Coronary artery (tissue), 2 donors: ENCODE data around the gene GCGR.
A peak's percentile ranks its signal among the peaks of the same experiment; 100 is the strongest.

Experiments
- DNase-seq: peaks from one replicate; pipeline ENCODE4 v3.0.0-alpha.2; 2017; ENCODE audit warnings: low spot score
- H3K27ac ChIP-seq, 2 donors: fragments of 200-600 bp; sonication (generic); one replicate each; pipeline ENCODE4 v1.5.1; 2016 to 2019
- H3K4me3 ChIP-seq: fragments of 200-600 bp; sonication (generic); 2 replicates; pipeline ENCODE4 v1.5.1; 2016; ENCODE audit warnings: mild to moderate bottlenecking, moderate library complexity
- TF ChIP-seq, protein P1 (sequence below): fragments of 200-600 bp; sonication (generic); IDR thresholded peaks from one replicate; pipeline ENCODE4 v1.5.1; 2019; ENCODE audit warnings: antibody characterized with exemption

Gene GCGR

DNA sequence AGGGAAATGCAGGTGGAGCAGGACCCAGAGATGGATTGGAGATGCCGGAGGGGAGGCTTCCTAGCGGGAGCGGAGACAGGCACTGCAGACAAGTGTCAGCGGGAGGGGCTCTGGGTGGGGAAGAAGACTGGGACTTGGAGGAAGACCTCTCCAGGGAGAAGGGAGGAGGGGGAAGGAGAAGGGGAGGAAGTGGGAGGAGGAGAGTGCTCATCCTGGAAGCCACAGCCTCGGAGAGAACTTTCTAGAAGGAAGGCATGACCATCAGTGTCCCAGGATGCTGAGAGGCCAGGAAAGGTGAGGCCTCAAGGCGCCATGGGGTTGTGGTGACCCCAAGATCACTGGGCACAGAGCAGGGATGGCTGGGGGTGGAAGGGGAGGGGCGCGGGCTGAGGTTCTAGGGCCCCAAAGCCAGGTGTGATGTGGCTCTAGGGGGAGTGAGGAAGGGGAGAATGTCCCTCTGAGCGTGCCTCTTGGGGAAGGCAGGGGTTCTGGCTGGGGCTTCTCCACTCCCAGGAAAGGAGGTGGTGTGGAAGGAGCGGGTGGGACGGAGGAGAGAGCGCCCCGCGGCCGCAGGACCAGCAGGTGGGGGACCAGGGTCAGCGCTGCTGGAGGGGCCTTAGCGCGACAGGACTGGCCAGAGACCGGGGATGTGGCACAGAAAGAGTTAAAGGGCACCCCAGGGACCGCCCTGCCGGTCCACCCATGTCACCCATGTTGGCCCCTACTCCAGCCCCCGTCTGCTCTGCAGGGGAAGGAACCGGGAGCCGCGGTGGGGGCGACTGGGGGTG, 900 bp upstream of the GCGR start:
- TF ChIP-seq, protein P1, sequence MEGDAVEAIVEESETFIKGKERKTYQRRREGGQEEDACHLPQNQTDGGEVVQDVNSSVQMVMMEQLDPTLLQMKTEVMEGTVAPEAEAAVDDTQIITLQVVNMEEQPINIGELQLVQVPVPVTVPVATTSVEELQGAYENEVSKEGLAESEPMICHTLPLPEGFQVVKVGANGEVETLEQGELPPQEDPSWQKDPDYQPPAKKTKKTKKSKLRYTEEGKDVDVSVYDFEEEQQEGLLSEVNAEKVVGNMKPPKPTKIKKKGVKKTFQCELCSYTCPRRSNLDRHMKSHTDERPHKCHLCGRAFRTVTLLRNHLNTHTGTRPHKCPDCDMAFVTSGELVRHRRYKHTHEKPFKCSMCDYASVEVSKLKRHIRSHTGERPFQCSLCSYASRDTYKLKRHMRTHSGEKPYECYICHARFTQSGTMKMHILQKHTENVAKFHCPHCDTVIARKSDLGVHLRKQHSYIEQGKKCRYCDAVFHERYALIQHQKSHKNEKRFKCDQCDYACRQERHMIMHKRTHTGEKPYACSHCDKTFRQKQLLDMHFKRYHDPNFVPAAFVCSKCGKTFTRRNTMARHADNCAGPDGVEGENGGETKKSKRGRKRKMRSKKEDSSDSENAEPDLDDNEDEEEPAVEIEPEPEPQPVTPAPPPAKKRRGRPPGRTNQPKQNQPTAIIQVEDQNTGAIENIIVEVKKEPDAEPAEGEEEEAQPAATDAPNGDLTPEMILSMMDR, result no peak
- no peak for DNase-seq
- Histone ChIP-seq H3K4me3 (no peak overlapping the region), H3K27ac (no peak overlapping the region)

DNA sequence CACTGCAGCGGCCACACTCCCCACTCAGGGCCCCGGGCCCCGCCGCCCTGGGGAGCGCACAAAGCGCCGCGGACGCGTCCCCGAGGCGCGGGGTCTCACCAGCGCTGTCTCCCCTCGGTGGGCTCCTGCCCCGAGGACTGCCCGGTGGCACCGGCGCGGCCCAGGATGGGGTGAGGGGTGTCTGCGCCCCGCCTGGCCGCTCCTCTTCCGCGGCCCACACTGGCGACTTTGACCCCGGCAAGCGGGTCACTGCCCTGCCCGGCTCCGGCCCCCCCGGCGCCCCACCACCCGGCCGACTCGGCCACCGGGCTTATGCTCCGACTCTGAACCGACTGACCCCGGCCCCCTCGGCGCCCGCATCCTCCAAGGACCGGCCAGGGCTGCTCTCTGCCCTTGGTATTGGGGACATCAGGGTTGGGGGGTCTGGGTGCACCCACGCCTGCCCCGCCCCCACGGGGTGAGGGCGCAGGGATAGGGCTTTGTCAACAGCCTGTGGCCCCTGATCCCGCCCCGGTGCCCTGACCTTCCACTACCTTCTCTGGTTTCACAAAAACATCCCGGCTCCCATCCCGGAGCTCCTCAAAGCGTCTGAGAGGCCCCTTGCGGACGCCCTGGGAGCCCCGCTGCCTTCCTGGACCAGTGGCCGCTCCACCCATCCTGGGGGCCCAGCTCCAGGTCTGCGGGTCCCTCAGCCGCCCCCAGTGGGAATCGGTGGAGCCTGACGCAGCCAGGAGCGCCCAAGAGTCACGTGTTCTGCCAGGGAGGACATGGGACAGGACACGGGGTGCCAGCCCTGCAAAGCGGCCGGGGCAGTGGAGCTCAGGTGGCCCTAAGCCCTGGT, 829 bp downstream of the GCGR start:
- TF ChIP-seq, protein P1, result no peak
- Histone ChIP-seq H3K4me3 (peak overlapping the region; percentile 57), H3K27ac (no peak overlapping the region)
- no peak for DNase-seq

DNA sequence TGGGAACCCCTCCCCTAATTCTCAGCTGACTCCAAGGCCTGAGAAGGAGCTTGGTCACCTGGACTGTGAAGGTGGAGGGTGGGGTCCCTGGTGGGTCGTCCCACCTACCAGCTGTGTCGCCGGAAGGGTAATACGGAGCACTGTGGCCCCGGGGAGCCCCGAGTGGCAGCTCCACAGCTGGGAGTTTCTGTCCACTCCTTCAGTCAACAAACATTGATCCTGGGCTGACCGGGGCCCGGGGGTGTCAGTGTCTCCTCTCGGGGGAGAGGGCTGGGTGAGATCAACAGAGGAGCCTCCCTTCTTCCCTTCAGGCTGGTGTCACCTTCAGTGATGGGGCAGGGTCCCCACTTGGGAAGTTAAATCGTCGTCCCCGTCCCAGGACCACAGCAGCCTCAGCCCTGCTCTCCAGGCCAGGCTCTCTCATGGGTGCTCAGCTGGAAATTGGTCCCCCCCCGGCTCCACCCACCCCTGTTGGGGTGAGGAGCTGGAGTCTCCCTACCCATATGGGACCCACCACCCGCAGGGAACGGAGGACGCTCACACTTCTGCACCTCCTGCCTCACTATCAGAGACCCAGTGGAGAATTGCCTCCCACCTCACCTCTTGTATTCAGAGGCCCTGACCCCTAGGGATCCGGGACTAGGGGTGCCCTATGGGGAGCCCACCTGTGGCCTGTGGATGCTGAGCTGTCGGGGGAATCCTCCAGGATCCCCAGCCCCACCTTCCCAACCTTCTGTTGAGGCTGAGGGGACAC, 1.9 kb downstream of the GCGR start:
- TF ChIP-seq, protein P1, result no peak
- no peak for DNase-seq
- Histone ChIP-seq H3K4me3 (no peak overlapping the region), H3K27ac (no peak overlapping the region)

DNA sequence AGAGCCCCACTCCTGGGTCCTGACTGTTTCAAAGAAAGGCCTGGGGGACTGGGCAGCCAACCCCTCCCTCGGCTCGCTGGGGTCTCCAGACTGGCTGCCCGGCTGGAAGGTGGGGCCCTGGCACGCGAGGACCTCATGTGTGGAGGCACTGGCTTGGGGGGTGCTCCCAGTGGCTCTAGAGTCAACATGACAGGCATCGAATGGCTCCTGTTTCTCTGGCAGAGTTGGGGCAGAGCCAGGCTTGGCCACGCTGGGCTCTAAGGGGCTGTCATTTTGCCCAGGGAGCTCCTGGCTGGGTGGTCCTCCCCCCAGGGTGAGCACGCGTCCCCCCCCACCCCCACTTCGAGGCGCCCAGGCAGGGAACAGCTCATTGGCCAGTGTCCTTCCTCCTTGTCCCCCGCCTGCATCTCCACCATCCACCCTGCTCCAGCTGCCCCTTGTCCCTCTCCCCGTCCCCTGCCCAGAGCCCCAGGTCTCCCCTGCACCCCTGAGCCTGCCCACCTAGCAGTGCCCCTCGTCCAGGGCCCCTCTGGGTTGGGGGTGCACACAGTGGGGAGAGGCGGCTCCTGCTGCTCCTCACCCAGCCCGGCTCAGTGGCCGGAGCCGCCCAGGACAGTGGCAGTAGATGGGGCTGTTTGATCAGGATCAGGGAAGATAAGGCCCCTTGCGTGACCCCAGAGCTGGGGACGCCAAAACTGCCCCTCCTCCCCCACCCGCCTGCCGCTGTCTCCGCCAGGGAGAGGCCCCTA, 2.7 kb downstream of the GCGR start:
- TF ChIP-seq, protein P1, result no peak
- Histone ChIP-seq H3K27ac (no peak overlapping the region), H3K4me3 (no peak overlapping the region)
- DNase-seq, result no peak

DNA sequence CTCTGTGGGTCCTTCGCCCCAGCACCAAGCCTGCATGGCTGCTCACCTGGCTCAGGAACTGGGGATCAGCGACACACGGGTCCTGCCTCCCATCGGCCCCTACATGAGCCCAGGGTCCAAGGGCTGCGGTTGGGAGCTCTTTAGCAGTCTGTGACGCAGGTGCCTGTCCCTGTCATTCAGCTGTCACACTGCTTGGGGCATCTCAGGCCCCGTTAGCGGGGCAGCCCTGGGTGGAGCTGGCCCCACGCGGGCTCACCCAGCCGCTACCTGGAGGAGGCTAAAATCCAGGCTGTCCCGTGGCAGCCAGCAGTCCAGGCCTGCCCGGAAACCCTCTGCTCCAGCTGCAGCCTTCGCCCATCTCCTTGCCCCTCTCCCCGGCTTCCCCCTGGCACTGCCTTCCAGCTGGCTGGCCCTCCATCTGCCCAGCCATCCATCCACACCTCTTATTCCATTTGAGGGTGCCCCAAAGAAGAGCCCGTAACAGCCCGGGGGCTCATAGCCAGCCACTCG, 3.3 kb downstream of the GCGR start:
- H3K4me3 ChIP-seq, result no peak overlapping the region
- no peak overlapping the region for H3K27ac ChIP-seq
- TF ChIP-seq, protein P1, result no peak
- DNase-seq, result no peak

DNA sequence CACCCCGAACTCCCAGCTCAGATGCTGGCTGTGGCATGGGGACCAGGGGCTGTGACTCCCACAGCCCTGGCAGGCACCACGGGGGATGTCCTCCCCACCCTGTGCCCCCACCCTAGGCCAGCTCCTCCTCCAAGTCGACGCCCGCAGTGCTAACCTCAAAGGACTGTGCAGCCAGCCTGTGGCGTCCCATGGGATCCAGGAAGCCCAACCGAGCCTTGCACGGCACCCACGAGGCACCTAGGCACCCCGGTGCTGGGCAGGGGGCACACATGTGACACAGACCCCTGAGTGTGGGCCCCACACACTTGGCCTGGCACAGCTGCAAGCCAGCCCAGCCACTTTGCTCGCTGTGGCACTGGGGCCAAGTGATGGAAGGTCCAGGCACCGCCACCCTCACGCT, 3.9 kb downstream of the GCGR start:
- TF ChIP-seq, protein P1, result no peak

More for the DNA sequence above, 3.9 kb downstream of the GCGR start:
- no peak for DNase-seq
- Histone ChIP-seq H3K27ac (no peak overlapping the region), H3K4me3 (no peak overlapping the region)
